ENCODE results near the gene CYTH3.

CYTH3 gene

DNA sequence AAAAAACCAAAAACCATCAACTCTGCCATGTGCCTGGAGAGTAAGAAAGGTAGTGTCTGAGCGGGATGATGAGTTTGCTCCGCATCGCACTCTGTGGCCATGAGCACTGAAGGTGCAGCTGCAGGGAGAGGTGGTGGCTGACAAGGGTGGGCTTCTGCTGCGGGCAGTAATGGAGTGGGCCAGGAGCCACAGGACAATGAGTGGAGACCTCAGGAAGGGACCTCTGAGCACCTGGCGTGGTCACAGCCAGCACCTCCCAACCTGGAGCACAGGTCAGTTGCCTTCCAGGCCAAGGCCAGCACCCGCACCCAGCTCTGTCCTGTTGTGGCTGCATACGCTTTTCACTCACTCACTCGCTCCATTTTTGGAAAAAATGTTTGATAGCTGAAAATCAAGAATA is 125.8 kb downstream of the CYTH3 start:
- no peak for DNase-seq

DNA sequence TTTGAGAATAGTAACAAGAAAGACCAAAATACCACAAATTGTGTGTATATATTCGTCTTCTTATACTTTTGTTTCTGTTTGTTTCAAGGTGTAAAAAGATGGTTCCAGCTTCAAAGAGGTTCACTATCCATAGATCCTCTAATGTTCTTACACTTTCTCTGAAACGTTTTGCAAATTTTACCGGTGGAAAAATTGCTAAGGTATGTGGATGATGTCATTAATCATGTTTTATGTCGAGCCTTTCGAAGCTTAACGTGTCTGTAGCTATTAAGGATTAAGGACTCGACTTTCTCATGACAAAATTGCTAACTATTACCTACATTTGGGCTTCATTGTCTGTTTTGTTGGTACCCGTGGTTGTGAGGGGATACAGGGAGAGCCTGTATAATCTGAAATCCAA is 128.4 kb downstream of the CYTH3 start:
- no peak for DNase-seq

DNA sequence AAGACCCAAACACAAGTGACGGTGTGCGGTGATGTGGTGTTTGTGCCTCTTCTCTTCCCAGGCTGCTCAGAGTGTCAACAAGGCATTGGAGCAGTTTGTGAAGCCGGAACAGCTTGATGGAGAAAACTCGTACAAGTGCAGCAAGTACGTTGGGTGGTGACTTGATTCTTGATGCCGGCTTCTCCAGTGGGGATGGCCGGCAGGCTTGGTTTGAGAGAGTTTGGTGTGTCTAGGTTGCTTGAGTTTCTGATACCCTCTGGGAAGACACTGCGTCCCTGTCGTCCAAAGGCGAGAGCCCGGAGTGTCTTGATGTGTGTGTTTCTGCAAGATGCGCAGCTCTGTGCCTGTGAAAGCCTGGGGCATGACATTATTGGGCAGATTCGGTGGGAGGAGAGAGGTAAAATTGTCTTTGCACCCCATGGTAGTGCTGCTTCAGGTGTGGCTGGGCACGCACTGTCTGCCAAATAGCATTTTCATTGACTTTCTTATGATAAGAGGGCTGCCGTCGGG is 129.5 kb downstream of the CYTH3 start:
- DNase-seq, result no peak

DNA sequence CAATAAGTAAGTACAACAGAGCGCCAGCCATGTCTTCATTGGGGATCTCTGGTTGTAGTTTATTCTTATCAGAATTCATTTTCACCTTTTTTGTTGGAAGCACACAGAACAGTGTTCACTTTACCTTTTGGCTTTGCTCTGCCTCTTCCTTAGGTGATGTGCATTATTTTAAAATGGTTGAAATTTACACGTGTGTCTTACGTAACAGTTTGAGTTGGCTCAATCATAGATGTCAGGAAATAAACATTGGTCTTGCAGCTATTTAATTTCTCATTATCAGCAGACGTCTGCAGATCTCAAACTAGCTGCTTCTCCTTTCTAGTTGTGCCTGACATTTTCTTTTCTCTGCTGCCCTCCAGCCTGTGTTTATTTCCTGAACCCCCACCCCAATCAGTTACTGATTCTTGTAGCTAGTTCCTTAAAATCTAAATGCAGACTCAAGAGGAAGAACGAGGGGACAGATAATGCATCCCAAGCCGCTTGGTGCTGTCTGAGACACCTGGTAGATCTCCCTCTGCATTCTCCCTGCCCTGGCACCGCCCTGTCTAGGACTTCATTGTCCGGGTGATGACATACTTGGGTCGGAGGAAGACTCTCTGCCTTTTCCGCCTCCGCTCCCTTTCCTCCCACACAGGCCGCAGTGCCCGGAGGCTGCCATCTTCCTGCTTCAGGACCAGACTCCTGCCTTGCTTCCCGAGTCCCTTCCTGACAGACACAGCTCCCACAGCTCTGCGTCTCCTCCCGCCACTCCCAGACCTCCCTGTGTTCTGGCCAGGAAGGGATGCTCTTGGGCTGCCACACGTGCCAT is 133.0 kb downstream of the CYTH3 start:
- no peak for DNase-seq

DNA sequence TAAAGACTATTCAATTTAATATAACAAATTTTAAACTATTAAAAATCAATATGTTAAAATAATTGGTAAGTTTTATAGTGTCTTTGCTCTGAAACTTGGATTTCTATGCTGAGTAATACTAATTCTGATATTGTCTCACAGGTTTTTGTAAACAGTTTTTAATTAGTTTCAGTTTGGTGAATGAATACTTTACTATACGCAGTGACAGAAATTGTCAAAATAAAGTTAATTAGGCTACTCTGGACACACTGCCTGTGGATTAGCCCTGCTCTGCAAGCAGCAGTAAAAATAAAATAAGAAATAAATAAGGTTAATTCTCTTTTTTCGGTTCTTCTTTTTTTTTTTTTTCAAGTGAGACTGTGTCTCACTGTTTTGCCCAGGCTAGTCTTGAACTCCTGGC is 135.9 kb downstream of the CYTH3 start:
- no peak for DNase-seq

DNA sequence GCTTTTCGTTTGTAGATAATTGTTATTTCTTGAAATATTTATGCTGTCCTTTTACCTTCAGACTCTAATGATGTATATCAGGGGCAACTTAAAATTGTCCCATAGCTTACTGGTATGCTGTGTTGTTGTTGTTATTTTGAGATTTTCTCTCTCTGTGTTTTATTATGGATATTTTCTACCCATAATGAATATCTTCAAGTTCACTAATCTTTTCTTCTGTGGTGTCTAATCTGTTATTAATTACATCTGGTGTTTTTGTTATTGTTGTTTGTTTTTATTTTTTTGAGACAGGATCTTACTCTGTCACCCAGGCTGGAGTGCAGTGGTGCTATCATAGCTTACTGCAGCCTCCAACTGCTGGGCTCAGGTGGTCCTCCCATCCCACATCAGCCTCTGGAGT is 139.2 kb downstream of the CYTH3 start:
- DNase-seq, result no peak

DNA sequence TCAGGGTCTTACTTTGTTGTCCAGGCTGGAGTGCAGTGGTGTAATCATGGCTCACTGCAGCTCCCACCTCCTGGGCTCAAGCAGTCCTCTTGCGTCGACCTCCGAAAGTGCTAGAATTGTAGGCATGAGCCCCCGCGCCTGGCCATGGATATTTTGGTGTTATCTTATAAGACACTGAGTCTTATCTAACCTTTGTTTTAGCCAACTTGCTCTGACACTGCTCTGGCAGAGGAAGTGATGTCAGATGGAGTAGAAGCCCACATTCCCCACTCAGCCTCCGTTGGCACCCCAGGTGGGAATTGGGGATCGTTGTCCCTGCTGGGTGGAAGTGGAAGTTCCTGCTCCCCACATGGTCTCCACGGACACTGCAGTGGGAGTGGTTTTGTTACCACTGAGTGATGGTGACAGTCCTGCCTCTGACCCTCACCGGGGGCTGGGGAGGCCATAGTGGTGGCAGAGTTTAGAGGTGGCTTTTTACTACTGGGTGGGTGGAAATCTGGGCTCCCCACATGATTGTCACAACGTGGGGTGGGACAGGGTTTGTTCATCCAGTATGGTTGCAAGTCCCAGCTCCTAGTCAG is 142.3 kb downstream of the CYTH3 start:
- DNase-seq, result no peak

DNA sequence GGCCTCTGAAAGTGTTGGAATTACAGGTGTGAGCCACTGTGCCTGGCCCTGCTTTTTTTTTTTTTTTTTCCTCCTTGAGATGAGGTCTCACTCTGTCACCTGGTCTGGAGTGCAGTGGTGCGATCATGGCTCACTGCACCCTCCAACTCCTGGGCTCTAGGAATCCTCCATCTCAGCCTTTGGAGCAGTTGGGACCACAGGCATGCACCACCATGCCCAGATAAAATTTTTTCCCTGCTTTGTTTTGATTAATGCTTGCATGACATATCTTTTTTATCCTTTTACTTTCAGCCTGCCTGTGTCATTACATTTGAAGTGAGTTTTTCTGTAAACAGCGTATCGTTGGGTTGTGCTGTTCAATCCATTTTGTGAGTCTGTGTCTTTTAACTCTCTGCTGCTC is 144.2 kb downstream of the CYTH3 start:
- DNase-seq, result no peak

DNA sequence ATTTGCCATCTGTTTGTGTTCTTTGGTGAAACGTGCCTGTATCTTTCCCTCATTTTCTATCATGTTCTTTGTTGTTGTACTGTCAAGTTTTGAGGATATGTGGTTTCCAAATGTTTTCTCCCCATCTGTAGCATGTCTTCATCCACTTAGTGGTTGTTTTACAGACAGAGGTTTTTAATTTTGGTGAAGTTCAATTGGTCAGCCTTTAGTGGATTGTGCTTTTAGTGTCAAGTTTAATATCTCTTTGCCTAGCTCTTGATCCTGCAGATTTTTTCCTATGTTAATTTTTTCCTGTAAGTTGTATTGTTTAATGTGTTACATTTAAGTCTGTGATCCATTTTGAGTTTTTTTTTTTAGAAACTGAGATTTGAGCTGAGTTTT is 145.3 kb downstream of the CYTH3 start:
- no peak for DNase-seq

DNA sequence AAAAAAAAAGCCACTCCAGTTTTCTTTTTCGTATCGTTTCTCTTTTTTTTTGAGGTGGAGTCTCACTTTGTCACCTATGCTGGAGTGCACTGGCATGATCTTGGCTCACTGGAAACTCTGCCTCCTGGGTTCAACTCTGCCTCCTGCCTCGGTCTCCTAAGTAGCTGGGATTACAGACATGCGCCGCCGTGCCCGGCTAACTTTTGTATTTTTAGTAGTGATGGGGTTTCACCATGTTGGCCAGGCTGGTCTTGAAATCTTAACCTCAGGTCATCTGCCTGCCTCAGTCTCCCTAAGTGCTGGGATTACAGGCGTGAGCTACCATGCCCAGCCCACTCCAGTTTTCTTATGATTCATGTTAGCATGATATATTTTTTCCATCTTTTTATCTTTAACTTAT is 148.6 kb downstream of the CYTH3 start:
- DNase-seq, result no peak

DNA sequence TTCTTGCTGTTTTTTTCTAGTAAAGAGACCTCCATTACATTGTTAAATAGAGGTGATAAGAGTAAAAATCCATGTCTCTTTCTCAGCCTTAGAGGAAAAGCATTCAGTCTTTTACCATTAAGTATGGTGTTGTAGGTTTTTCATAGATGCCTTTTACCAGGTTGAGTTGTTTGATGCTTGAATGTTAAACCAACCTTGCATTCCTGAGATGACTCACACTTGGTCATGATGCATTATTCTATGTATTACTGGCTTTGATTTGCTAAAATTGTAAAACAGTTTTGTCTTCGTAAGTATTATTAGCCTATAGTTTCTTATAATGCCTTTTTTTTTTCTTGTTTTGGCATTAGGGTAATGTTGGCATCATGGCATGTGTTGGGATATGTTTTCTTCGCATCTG is 151.3 kb downstream of the CYTH3 start:
- no peak for DNase-seq

DNA sequence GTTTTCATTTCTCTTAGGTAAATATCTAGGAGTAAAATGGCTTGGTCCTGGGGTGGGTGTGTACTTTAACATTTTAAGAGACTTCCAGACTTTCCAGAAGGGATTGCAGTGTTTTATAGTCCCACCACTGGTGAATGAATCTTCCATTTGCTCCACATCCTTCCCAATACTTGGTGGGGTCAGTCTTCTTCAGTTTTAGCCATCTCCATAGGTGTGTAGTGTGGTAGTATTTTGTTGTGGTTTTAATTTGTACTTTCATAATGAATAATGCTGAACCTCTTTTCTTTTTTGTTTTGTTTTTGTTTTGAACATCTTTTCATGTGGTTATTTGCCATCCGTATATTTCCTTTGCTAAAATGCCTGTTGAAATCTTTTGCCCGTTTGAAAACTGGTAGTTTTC is 154.9 kb downstream of the CYTH3 start:
- no peak for DNase-seq

DNA sequence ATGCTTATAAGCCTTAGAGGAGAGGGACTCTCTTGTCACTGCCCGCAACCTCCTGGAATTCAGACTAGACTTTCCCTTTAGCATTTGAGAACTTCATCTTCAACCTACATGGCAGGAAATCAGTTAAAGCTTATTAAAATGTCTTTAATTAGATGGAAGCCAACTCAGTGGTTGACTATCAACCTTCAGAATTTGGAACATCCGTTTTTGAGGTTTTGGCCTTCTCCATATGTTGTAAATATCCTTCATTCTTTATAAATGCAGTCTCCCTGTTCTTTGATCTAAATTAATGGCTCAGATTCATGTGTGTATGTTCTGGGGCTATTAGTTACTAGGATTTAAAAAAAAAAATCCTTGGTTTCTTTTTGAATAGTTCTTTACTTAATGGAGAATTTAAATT is 156.2 kb downstream of the CYTH3 start:
- no peak for DNase-seq

Measured in effector CD4-positive, alpha-beta T cell (primary cell).